ENCODE data around the gene GDNF.
"Not testable (repeated sequence)": the region's sequence is repeated elsewhere in the genome, so short reads cannot be mapped to it uniquely, and the experiment has no call there.

GDNF gene

GRCh38 chr5:37839407-37840052, at the start of gene GDNF:
TSS of gene GDNF (minus strand) at chr5:37840041. CDS start at chr5:37834796, 5,245 bp downstream.
- DNase-seq (ENCODE audit: low read depth in 2 of 2) = no peak

DNA sequence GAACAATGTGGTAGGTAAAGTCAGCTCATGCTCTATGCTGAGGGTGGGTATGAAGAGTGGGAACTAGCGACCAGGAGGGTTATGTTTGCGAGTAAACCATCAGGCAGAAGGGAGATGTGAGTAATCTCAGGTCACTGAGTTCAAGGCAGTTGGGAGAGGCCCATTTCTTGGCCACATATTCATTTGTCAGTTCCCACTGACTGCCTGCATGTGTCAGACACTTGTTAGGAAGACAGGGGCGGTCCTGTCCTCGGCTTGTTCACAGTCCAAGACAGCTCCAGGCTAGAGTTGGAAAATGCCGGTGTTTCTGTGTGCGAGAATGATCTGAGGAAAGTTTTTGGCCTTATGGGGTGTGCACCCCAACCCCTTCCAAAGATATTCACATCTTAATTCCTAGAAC, 48.6 kb upstream of the GDNF start:
- no peak for DNase-seq (ENCODE audit: low read depth in 2 of 2)

DNA sequence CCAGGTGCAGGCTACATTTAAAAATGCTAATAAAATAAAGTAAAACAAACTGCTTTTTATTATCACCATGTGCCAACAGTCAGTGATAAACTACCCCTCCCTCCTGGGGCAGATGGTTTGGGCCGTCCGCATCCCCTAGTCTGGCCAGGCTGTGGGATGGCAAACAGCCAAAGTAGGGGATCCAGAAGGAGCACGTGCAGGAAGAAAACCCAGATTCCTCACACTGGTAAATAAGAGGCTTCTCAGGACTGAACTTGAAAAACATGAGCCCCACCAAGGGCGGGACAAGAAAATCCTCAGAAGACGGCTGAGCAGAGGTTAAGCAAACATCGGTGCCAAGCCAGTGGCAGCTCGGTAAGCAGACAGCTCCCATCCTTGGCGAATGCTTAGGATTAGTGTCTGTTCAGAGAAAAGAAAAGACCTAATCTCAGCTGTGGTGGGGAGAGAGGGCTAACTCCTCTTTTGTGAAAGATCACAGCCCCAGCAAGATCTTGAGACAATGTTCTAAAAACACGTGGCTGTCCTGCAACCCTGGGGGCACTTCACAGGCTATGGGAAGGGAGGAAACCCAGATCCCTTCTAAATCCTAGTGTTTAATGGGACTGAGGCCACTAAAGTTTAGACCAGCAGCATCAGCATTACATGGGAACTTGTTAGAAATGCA, 46.5 kb upstream of the GDNF start:
- DNase-seq (ENCODE audit: low read depth in 2 of 2) = no peak

- DNase-seq (ENCODE audit: low read depth in 2 of 2) = no peak
Measured at GRCh38 chr5:37882636-37883035, 42.8 kb upstream of the GDNF start.

DNA sequence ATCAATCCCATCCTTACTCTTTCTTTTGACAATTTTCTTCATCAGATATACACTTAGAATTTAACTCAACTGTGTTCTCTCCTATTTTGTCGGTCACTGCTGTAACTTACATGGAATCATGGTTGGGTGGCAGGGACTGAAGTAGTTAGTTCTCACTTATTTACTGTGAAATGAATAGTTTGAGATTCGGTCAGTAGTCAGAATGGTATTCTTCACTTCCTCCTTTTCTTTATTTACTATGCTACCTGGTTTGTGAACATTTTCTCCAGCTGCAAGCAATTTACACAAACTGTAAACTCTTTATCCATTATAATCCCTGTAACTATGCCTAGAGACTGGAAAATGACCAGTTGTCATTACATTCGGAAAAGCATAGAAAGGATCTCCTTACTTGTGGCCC, 41.5 kb upstream of the GDNF start:
- no peak for DNase-seq (ENCODE audit: low read depth in 2 of 2)

- no peak for DNase-seq (ENCODE audit: low read depth in 2 of 2)
Measured at GRCh38 chr5:37876943-37877342, 37.1 kb upstream of the GDNF start.

- DNase-seq (ENCODE audit: low read depth in 2 of 2) = no peak
Measured at GRCh38 chr5:37876245-37876644, 36.4 kb upstream of the GDNF start.

DNA sequence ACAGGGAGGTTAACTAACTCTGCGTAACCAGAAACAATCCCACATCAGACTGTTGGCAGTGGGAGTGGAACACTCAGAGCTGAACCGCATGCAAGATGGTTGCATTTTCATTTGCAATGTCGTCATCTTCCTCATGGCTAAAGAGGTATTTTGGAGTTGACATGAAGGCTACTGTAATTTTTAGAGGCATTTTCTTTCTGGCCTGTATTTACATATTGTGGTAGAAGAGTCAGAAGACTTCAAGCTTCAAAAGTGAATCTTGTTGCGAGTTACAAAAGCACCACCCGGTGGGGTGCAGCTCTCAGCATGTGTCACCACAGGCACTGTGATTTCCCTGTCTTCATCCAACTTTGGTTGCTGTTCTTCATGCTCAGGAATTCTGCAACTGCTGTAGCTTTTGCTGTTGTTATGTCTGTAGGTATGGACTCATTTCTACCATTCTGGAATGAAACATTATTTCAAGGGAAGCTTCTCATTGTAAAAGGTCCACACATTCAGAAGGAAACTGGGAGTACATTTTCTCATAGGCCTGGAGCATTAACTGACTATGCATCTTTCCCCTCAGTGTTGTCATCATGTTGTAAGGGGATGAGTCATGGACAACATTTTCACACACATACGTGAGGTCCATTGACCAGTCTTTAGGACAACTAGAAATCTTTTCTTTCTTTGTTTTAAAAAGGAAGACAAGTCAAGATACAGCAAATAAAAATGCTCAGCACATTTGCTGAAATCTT, 35.4 kb upstream of the GDNF start:
- DNase-seq (ENCODE audit: low read depth in 2 of 2) = no peak

- DNase-seq (ENCODE audit: low read depth in 2 of 2) = no peak
Measured at GRCh38 chr5:37873988-37874387, 34.1 kb upstream of the GDNF start.

- no peak for DNase-seq (ENCODE audit: low read depth in 2 of 2)
Measured at GRCh38 chr5:37871023-37871815, 31.4 kb upstream of the GDNF start.

DNA sequence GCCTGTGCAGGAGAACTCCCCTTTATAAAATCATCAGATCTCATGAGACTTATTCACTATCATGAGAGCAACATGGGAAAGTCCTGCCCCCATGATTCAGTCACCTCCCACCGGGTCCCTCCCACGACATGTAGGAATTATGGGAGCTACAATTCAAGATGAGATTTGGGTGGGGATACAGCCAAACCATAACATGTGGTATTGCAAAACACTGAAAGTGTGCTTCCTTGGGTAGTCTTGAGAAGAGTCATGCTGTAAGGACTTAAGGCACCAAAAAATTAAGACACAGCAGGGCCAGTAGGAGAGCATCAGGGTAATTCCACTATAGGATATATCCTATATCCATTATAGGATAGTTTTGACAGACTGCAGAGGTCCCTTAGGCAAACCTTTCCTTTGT, 29.4 kb upstream of the GDNF start:
- DNase-seq (ENCODE audit: low read depth in 2 of 2) = no peak

GRCh38 chr5:37867654-37868053, 27.8 kb upstream of the GDNF start:
- DNase-seq (ENCODE audit: low read depth in 2 of 2) = no peak

- DNase-seq (ENCODE audit: low read depth in 2 of 2) = not testable (repeated sequence)
Measured at GRCh38 chr5:37862907-37863306, 23.1 kb upstream of the GDNF start.

DNA sequence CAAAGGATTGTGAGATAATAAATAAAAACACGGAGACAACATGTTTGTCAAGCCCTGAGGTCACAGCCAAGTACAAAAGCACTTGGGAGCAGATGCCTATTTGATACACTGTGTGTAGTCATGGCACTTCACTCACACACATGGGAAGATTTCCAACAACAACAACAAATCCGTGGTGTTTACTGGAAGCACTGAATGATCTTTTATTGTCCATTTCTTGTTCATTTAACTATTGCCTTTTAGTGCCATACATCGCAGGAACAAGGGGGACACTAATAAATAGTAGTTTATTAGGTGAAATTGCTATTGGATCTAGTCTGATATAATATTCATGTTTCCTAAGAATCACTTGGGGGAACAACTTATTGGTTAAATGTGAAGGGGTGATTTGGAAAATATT, 20.4 kb upstream of the GDNF start:
- no peak for DNase-seq (ENCODE audit: low read depth in 2 of 2)

DNA sequence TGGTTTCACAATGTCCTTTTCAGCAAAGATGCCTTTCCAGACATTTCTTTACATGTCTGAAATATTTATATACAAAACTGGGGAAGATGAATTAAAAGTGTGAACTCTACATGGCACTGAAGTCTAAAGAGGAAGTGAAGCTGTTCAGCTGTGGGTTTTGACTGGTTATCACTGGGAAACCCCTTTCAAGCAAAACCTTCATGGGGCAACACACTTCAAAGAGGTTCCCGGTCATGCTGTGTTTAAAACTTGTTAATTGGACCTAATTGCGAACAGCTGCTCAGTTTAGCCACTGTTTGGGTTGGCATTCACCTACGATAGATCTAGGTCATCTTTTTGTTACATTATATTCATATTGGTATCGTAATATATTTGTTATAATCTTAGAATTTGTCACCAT, 20.0 kb upstream of the GDNF start:
- DNase-seq (ENCODE audit: low read depth in 2 of 2) = no peak

DNA sequence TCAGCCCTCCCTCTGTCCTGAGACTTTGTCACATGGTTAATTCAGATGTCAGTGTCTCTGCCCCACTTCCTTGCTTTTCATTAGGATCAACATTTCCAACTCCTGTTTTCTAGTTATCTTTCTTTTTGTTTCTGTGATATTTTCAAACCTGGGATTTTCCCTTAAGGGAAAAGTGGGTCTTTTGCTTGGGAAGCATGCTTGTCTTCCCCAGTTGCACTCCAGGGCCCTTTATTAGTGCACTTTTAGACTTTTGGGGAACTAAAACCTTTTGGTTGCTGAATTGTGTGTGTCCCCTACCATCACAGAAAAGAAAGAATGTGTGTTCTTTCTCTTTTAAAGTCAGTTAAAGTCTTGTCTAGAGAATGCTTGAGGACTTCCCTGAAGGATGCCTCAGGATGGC, 18.4 kb upstream of the GDNF start:
- DNase-seq (ENCODE audit: low read depth in 2 of 2) = no peak

DNA sequence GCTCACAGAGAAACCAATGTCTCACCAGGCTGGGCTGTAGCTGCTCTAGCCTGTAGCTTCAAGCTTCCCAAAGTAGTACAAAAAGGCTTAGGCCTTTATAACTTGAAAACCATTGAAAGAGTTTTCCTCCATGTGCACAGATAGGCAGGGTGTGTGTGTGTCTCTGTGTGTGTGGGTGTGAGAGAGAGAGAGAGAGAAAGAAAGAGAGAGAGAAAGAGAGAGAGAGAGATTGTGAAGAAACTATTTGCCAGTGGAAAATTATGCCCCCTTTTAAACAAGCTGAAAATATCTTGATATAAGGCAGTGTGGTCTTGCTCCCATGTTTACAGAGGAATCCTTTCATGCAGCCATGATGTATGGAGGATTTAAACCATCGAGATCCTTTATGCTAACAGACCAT, 17.9 kb upstream of the GDNF start:
- DNase-seq (ENCODE audit: low read depth in 2 of 2) = no peak

DNA sequence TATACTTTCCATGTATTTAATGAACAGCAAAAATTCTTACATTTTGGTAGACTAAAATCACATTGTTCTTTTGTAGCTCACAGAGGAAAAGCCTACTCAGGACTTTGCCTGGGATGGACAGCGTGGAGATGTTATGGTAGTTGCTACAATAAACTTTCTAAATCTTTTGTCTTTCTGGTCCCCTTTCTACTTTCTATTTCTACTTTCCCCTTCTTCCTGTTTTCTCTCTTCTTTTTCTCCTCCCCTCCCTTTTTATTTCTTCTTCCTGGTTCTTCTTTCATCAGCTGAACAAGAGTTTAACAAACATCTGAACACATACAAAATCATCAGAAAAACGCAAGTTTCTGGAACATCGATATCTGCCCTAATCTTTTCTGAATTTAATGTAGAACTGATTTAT, 15.6 kb upstream of the GDNF start:
- DNase-seq (ENCODE audit: low read depth in 2 of 2) = no peak

DNA sequence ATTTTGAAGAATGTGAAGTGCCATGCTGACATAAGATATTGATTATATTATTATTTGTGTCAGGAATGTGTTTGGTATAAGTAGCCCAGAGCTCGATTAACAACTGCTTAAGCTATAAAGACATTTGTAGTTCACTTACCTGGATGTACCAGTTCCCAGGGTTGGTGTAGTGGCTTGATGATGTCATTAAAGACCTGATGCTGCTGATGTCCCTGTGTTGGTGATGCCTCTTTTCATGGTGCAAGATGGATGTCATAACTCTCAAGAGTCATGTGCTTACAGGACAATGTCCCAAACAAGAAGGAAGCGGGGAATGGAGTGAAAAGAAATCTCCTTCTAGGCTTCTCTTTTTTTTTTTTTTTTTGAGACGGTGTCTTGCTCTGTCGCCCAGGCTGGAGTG, 11.5 kb upstream of the GDNF start:
- no peak for DNase-seq (ENCODE audit: low read depth in 2 of 2)

- no peak for DNase-seq (ENCODE audit: low read depth in 2 of 2)
Measured at GRCh38 chr5:37850226-37850865, 10.5 kb upstream of the GDNF start.

DNA sequence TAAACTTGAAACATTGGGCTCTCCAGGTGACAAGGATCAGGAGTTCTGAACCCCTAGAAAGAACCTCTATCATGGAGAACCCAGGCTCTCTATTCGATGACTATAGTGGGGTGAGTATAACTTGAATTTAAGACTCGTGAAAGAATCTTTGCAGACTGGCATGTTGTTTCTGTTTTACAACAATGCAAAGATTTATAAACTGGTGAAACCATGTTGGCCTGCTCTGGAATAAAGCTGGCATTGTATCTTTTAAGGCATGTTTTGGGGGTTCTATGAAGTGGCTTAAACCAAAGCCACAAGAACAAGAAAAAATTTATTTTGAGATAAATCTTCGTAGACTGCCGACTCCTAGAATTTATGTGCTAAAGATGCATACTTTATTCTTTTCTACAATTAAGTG, 9.8 kb upstream of the GDNF start:
- no peak for DNase-seq (ENCODE audit: low read depth in 2 of 2)

- DNase-seq (ENCODE audit: low read depth in 2 of 2) = no peak
Measured at GRCh38 chr5:37847978-37848425, 8.2 kb upstream of the GDNF start.

All from stimulated activated CD4-positive, alpha-beta T cell treated with anti-CD3 and anti-CD28 coated beads, Interleukin-1b, Interleukin-23, amount 100 ng/mL, for 1 hour (primary cell).